Measurements from ENCODE around the gene ARHGAP6. TPM values are rescaled to one million over a fixed set of nuclear protein-coding genes. Genes with fewer than 3 reads are reported as not detected.

Gene ARHGAP6
- total and polyA plus RNA-seq, 2 of the 4 experiments (the other 2 are of a cell fraction), result 1.4 to 1.8 TPM

DNA sequence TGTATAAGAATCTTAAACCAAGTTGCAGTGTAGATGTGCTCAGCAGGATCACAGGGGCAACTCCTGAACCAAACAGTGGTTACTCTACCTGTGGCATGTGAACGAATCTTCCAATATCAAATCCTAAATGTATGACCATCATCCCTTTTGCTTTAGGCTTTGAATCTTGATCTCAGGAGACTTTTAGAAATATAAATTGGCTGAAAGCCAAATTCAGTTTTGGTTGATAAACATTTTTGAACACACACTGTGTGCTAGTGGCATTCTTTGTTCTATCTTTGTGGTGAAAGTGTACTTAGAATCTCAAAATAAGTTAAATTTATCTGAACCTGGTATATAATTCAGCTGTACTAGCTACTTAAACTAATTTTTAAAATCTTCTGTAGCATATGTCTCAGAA lies 4.6 kb upstream of the ARHGAP6 start:
- Histone ChIP-seq H3K36me3 (ENCODE audit: control insufficient read depth, insufficient read depth, low read length) (no peaks in the 10 kb centered on the region), H3K79me1 (ENCODE audit: low read depth in 1 of 2, low read length in 2 of 2) (no peaks in the 10 kb centered on the region), H3K9ac (ENCODE audit: low read depth, low read length) (no peak overlapping the region), H4K91ac (ENCODE audit: insufficient read depth, low read depth, low read length) (no peak overlapping the region), H3K14ac (replicated peaks; ENCODE audit: low read depth, low read length) (no peak overlapping the region), H3K56ac (ENCODE audit: extremely low read depth, insufficient read depth, low read length) (no peak overlapping the region), H3K18ac (ENCODE audit: low read depth, low read length) (no peak overlapping the region), H3K4me3 (ENCODE audit: insufficient read depth, low read depth, low read length) (no peak overlapping the region), H3K4me1 (ENCODE audit: control insufficient read depth, insufficient read depth, low read length) (no peaks in the 10 kb centered on the region), H2AK5ac (ENCODE audit: low read depth, low read length) (no peak overlapping the region), H3K27ac (ENCODE audit: insufficient read depth, low read length) (no peak overlapping the region), H3K4ac (ENCODE audit: low read depth, low read length) (no peak overlapping the region), H4K8ac (ENCODE audit: low read depth in 2 of 2, low read length in 2 of 2) (no peak overlapping the region), H4K20me1 (ENCODE audit: insufficient read depth, low read length) (no peaks in the 10 kb centered on the region), H3K23ac (ENCODE audit: low read depth, low read length) (no peak overlapping the region), H2BK5ac (ENCODE audit: low read depth, low read length, poor library complexity, severe bottlenecking) (no peak overlapping the region), H3K27me3 (ENCODE audit: control insufficient read depth, insufficient read depth, low read length) (peaks cover 12% of the 10 kb centered on the region), H3K4me2 (ENCODE audit: low read depth, low read length) (no peak overlapping the region), H3K9me1 (ENCODE audit: insufficient read depth, low read length) (no peaks in the 10 kb centered on the region), H2AFZ (replicated peaks; ENCODE audit: low read length, poor library complexity) (no peak overlapping the region), H2BK120ac (ENCODE audit: low read depth, low read length) (no peak overlapping the region), H3K9me3 (ENCODE audit: control insufficient read depth, insufficient read depth, low read length) (no peaks in the 10 kb centered on the region), H2BK15ac (ENCODE audit: low read depth, low read length) (no peak overlapping the region), H4K5ac (ENCODE audit: low read depth, low read length) (no peak overlapping the region), H2BK20ac (ENCODE audit: low read depth, low read length) (no peak overlapping the region), H2AK9ac (replicated peaks; ENCODE audit: low read depth, low read length, poor library complexity) (no peak overlapping the region)
- intact Hi-C loops (cut with micrococcal nuclease) (no loop called here), dilution Hi-C loops (cut with HindIII; ENCODE audit: low sequenced_read_pairs, unreplicated experiment) (no loop called here), in situ Hi-C loops (cut with MboI; ENCODE audit: low sequenced_read_pairs) (no loop called here)
- DNase-seq (no peak), ATAC-seq (ENCODE audit: low read depth) (no peak)
- TF ChIP-seq MAZ (IDR thresholded peaks at IDR 0.05; ENCODE audit: borderline replicate concordance, low read depth, low read length) (no peak), POLR2A (IDR thresholded peaks at IDR 0.05; ENCODE audit: low read depth, low read length) (no peak), CTCF (conservative IDR thresholded peaks at IDR 0.05; ENCODE audit: low read depth, low read length) (no peak), BHLHE40 (IDR thresholded peaks at IDR 0.05; ENCODE audit: low read depth, low read length) (no peak), CHD1 (IDR thresholded peaks at IDR 0.05; ENCODE audit: low read depth, low read length) (no peak), USF2 (IDR thresholded peaks at IDR 0.05; ENCODE audit: low read depth, low read length) (no peak), NFE2L2 (IDR thresholded peaks at IDR 0.05; ENCODE audit: low read depth, low read length) (no peak), SMC3 (IDR thresholded peaks at IDR 0.05; ENCODE audit: low read depth, low read length) (no peak), FOS (IDR thresholded peaks at IDR 0.05; ENCODE audit: low read depth, low read length) (no peak), CEBPB (IDR thresholded peaks at IDR 0.05; ENCODE audit: low read depth, low read length) (no peak), RCOR1 (IDR thresholded peaks at IDR 0.05; ENCODE audit: insufficient replicate concordance, low read length) (no peak)
- TF ChIP-seq, protein P1, sequence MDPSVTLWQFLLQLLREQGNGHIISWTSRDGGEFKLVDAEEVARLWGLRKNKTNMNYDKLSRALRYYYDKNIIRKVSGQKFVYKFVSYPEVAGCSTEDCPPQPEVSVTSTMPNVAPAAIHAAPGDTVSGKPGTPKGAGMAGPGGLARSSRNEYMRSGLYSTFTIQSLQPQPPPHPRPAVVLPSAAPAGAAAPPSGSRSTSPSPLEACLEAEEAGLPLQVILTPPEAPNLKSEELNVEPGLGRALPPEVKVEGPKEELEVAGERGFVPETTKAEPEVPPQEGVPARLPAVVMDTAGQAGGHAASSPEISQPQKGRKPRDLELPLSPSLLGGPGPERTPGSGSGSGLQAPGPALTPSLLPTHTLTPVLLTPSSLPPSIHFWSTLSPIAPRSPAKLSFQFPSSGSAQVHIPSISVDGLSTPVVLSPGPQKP (IDR thresholded peaks at IDR 0.05; ENCODE audit: borderline replicate concordance, low read depth, low read length), result no peak
- ChIA-PET POLR2A (ENCODE audit: unreplicated experiment) (no interaction called here), CTCF (no interaction called here)
- no TSS peak for BruUV-seq (replicated peaks)
- no CpG with 5 or more reads among the region's 1 CpG for WGBS, 2 experiments (ENCODE audit: extremely low coverage in 2 of 2, insufficient read length in 1 of 2)
